ENCODE measurements around the gene CCDC61.

CCDC61 gene

DNA sequence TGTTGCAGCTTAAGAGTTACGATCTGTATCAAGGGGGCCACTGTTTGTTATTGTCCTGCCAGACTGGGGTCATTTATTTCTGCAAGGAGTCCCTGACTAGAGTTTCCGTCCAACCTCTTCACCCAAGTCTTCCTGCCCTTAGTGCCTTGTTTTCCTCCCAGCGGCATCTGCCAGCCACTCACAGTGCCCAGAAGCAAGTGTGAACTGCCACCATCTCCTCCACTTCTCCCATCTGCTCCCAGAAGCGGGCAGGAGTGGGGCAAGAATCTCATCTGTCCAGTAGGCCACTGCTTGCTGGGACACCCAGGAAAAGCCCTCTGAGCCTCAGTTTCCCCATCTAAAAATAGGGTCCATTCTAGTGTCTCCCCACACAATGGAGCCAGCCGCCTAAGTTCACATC, 25.6 kb upstream of the CCDC61 start:
- H3K27ac ChIP-seq = no peak overlapping the region
- TF ChIP-seq ZFX (IDR thresholded peaks at IDR 0.05; ENCODE audit: borderline replicate concordance) = no peak

DNA sequence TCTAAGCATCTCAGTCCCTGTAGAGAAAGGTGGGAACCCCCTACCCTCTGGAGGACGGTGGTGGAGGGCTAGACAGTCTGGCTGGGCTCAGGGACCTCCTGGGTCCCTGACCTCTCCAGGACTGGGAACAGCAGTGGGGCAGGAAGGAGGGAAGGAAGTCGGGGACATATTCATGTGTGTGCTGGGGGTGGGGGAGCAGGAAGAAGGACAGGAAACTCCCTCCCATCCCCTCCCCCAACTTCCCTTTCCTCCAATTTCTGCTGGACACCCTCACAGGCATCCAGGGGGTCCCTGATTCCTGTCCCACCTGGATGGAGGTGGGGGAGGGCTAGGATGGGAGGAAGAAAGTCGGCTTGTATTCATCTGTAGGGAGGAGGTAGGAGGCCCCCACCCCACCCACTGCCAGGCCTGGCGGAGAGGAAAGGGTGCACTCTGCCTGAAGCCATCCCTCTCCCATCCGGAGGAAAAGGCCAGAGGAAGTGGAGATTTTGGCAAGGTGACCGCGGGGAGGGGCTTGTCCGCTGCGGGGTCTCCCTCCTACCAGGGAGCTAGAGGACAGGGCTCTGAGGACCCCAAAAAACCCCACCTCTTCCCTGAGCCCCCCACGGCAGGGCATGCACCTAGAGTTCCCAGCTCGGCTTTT, 23.9 kb upstream of the CCDC61 start:
- H3K27ac ChIP-seq = no peak overlapping the region
- TF ChIP-seq ZFX (IDR thresholded peaks at IDR 0.05; ENCODE audit: borderline replicate concordance) = no peak
- TF ChIP-seq, protein P1, sequence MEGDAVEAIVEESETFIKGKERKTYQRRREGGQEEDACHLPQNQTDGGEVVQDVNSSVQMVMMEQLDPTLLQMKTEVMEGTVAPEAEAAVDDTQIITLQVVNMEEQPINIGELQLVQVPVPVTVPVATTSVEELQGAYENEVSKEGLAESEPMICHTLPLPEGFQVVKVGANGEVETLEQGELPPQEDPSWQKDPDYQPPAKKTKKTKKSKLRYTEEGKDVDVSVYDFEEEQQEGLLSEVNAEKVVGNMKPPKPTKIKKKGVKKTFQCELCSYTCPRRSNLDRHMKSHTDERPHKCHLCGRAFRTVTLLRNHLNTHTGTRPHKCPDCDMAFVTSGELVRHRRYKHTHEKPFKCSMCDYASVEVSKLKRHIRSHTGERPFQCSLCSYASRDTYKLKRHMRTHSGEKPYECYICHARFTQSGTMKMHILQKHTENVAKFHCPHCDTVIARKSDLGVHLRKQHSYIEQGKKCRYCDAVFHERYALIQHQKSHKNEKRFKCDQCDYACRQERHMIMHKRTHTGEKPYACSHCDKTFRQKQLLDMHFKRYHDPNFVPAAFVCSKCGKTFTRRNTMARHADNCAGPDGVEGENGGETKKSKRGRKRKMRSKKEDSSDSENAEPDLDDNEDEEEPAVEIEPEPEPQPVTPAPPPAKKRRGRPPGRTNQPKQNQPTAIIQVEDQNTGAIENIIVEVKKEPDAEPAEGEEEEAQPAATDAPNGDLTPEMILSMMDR (IDR thresholded peaks at IDR 0.05) = no peak

DNA sequence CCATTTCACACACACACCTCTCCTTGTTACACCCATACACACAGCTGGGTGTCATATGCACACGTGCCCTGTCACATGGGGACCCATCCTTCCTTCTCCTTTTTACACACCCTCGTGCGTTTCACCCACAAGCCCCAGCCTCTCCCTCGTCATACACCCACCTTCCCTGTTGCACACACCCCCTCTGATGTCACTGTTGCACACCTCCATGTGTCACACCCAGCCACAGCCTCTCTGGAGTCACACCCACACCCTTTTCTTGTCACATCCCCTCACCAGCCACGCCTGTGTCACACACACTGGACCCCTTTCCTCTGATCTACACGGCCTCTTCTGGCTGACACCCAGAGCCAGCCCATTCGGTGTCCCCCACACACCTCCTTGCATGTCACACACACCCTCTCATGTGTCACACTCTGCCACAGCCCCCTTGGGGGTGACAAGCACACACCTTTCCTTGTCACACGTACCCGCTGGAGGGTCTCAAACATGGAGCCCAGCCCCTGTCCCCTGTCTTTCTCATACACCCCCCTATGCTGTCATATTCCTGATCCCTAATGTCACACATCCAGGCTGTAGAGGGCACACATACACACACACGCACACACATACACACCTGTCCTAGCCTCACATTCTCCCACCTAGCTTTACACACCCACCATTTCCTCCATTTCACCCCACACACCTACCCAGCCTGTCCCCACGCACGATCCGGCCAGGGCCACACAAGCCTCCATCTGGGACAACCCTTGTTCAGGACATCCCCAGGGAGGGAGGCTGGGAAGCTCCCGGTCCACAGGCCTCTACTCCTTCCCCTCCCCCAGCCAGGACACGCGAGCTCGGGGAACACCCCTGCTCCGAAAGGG, 23.0 kb upstream of the CCDC61 start:
- no peak overlapping the region for H3K27ac ChIP-seq
- TF ChIP-seq, protein P1 (IDR thresholded peaks at IDR 0.05) = no peak
- TF ChIP-seq ZFX (IDR thresholded peaks at IDR 0.05; ENCODE audit: borderline replicate concordance) = no peak

DNA sequence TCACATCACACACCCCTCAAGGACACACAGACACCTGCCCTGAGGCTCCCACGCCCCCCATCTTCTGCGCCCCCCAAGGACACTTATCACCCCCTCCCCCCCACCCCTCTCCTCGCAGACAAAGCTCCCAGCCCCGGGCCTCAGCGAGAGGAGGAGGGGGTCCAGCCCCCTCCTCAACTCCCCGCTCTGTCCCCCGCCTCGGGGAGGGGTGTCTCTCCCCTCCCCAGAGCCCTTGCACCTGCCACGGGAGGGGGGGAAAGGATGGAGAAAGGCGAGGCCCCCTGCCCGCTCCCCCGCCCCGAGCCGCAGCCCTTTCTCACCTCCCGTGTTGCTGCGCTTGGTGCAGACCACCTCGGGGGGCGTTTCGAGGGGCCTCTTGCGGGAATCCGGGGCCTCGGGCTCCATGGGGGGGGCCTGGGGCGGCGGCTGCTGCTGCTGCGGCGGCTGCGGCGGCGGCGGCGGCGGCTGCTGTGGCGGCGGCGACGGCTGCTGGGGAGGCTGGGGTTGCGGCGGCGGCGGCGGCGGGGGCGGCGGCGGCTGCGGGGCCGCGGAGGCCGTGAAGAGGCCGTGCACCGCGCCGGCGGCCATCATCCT, 22.2 kb upstream of the CCDC61 start:
- TF ChIP-seq, protein P1 (IDR thresholded peaks at IDR 0.05) = no peak
- no peak for TF ChIP-seq ZFX (IDR thresholded peaks at IDR 0.05; ENCODE audit: borderline replicate concordance)

DNA sequence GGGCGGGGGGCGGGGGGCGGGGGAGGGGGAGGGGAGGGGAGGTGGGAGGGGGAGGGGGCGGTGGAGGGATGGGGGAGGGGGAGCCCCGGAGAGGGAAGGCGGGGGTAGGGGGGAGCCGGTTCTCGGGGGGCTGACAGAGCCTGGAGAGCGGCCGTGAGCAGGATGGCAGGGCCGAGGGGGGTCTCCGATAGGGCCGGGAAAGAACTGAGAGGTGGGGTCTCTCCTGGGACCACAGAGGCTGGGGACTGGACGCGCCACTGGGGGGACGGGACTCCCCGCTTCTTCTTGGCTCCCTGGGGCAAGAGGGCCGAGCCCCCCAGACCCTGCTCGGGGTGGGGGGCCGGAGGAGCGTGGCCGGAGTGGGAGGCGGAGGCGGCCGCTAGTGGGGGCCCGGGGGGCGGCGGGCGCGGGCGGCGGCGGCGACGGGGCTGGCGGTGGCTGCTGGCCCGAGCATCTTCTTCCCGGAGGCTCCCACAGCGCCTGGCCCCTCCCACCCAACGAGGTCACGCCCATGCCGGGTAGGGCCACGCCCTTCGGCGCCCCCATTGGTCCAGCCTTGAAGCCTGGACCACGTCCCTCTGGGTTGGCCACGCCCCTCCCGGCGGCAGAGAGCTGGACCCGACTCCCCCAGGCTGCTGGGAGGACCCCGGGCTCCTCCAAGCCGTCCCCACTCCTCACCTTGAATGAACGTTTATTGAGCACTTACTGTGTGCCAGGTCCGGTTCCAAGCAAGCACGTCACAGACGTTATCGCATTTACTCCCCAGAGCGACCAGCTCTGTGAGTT, 21.5 kb upstream of the CCDC61 start, which contains the start of gene NOVA2:
Gene NOVA2 (minus strand): TSS at position 313 of the 786 bp plus-strand sequence. CDS start 514 bp downstream, outside the sequence.
- no peak for TF ChIP-seq ZFX (IDR thresholded peaks at IDR 0.05; ENCODE audit: borderline replicate concordance)
- TF ChIP-seq, protein P1 (IDR thresholded peaks at IDR 0.05) = no peak
- H3K27ac ChIP-seq = no peak within 1 kb of the TSS

More for the DNA sequence above, 22.2 kb upstream of the CCDC61 start:
- no peak overlapping the region for H3K27ac ChIP-seq

DNA sequence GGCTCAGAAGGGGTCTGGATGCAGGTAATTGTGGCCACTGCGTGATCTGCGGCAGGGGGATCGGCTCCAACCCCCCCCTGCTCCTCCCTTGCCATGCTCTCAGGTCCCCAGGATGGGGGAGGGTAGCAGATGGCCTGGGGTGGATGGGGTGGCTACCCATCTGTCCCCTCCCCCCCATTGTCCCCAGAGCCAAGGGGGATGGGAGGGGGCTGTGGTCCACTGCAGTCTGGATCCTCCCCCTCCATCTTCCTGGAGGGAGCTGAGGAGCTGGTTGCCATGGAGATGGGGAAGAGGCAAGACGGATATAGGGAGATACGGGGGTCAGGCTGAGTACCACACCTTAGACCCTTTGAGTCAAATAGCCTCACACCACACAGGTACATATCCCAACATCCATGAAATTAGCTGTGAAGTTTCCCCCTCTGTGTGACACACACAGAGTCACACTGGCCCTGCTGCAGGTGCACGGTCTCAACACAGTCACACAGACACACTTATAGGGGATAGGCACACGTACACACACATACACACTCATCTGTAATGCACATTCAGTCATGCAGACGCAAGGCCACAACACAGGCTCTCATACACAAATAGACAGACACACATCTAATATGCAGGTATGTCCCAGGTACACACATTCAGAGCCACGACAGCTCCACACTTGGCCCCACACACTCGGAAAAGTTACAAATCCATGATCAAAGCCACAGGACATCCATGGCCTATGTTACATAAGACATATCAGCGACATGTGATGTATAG, 19.8 kb upstream of the CCDC61 start:
- TF ChIP-seq, protein P1 (IDR thresholded peaks at IDR 0.05) = no peak
- no peak for TF ChIP-seq ZFX (IDR thresholded peaks at IDR 0.05; ENCODE audit: borderline replicate concordance)
- no peak overlapping the region for H3K27ac ChIP-seq
